Putamen (tissue), 1 donor: ENCODE results near the gene IBA57.
"Not testable (repeated sequence)": the region's sequence is repeated elsewhere in the genome, so short reads cannot be mapped to it uniquely, and the experiment has no call there.

Experiments used
- DNase-seq: peaks from one replicate; pipeline ENCODE4 v3.0.0-alpha.2; 2016; ENCODE audit warnings: low spot score

IBA57 gene

DNA sequence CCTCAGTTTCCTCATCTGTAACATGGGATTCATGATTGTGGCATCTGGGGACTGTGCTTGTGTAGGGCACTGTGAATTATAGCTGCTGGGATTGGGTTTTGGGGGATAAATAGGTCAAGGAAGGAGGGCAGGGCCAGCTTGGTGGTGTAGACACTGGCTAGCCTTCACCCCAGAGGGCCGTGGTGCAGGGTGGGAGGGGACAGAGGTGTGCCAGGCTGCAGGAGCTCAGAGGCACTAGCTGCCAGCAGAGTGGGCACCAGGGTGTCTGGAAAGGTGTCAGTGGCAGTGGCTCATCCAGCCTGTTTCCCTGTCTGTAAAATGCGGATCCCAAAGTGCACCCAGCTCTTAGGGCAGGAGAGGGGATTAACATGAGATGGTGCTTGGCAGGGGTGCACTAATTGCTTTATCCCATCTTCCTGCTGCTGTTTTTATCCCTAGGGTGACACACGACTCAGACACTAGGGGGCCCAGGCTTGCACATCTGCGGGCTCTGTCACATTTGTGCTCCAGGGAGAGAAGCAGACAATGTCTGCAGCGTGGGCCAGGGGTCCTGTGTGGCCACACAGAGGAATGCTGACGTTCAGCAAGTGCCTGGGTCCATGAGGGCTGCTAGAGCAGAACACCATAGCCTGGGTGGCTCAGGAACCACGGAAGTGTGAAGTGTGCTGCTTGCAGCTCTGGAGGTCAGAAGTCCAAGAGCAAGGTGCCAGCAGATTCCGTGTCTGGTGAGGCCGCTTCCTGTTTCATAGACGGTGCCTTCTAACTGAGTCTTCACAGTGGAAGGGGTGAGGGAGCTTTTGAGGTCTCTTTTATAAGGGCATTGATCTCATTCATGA is 61.6 kb downstream of the IBA57 start:
- no peak for DNase-seq

- DNase-seq = not testable (repeated sequence)
Observed at GRCh38 chr1:228228147-228228546, 62.5 kb downstream of the IBA57 start.

GRCh38 chr1:228228601-228229074 is 63.0 kb downstream of the IBA57 start:
- no peak for DNase-seq

DNA sequence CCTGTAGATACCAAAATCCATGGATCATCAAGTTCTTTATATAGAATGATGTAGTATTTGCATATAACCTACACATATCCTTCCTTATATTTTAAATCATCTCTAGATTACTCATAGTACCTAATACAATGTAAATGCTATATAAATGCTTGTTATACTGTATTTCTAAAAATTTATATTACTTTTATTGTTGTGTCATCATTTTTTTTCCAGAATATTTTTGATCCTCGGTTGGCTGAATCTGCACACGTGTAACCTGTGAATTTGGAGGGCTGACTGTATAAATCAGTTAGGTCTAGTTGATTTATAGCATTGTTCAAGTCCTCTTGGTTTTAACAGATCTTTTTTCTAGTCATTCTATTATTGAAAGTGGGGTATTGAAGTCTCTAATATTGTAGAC is 65.6 kb downstream of the IBA57 start:
- DNase-seq = no peak
